Measurements from ENCODE around the gene SEC31B. TPM values are rescaled to one million over a fixed set of nuclear protein-coding genes. Genes with fewer than 3 reads are reported as not detected.

The SEC31B gene
- total and polyA plus RNA-seq, 3 donors from 2014 or later = 23.1 to 42.0 (median 32.8) TPM

DNA sequence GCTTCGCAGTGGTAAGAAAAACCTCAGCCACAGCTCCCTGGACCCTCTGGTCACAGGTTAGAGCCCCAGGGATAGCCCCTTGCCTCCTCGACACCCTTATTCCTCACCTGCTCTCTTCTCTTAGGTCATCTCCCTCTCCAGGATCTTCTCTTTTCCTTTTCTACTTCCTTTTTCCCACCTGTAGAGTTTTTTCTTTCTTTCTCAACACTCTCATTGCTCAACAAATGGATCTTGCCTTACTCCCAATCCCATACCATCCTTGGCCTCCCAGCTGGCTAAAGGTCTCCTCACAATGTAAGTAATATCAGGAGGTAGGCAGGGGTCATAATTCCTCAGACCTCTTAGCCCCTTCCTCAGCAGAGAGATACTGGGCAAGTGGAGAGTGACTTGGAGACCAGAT lies 39.7 kb downstream of the SEC31B start:
- H3K4me3 ChIP-seq = no peak overlapping the region
- no peaks in the 10 kb centered on the region for H3K27me3 ChIP-seq
- intact Hi-C loops (cut with DNase I; ENCODE audit: low total_unique reads) = no loop called here
- no peak for TF ChIP-seq POLR2A (IDR thresholded peaks at IDR 0.05)
- TF ChIP-seq, protein P1, sequence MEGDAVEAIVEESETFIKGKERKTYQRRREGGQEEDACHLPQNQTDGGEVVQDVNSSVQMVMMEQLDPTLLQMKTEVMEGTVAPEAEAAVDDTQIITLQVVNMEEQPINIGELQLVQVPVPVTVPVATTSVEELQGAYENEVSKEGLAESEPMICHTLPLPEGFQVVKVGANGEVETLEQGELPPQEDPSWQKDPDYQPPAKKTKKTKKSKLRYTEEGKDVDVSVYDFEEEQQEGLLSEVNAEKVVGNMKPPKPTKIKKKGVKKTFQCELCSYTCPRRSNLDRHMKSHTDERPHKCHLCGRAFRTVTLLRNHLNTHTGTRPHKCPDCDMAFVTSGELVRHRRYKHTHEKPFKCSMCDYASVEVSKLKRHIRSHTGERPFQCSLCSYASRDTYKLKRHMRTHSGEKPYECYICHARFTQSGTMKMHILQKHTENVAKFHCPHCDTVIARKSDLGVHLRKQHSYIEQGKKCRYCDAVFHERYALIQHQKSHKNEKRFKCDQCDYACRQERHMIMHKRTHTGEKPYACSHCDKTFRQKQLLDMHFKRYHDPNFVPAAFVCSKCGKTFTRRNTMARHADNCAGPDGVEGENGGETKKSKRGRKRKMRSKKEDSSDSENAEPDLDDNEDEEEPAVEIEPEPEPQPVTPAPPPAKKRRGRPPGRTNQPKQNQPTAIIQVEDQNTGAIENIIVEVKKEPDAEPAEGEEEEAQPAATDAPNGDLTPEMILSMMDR (IDR thresholded peaks at IDR 0.05) = no peak
- 78 to 85% methylated on average over 2 of the region's 2 CpGs for WGBS, 2 donors
- H3K9me3 ChIP-seq = no peaks in the 10 kb centered on the region
- H3K36me3 ChIP-seq (ENCODE audit: low read depth, missing control alignments) = no peaks in the 10 kb centered on the region
- no peak for DNase-seq
- no peak overlapping the region for H3K27ac ChIP-seq
- no peaks in the 10 kb centered on the region for H3K4me1 ChIP-seq

GRCh38 chr10:100479037-100479436 lies 40.6 kb downstream of the SEC31B start:
- Histone ChIP-seq H3K36me3 (ENCODE audit: low read depth, missing control alignments) (no peaks in the 10 kb centered on the region), H3K4me1 (no peaks in the 10 kb centered on the region), H3K4me3 (no peak overlapping the region), H3K9me3 (no peaks in the 10 kb centered on the region), H3K27me3 (no peaks in the 10 kb centered on the region), H3K27ac (no peak overlapping the region)
- no peak for DNase-seq
- intact Hi-C loops (cut with DNase I; ENCODE audit: low total_unique reads) = no loop called here
- TF ChIP-seq, protein P1 (IDR thresholded peaks at IDR 0.05) = no peak
- TF ChIP-seq POLR2A (IDR thresholded peaks at IDR 0.05) = no peak
- 39 to 42% methylated on average over 4 of the region's 4 CpGs for WGBS, 2 donors

DNA sequence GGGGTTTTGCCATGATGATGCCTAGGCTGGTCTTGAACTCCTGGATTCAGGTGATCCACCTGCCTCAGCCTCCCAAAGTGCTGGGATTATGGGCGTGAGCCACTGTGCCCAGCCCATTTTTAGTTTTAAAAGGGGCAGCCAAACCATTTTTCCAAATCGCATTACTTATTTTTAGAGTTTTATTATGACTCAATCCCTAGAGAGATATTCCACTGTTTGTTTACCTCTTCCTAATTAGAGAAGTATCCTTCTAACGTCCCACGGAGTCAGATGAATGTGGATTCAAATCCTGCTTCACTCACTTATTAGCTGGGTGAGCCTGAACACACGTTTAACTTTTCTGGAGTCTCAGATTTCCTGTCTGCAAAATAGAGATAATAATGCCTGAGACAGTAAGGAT lies 41.7 kb downstream of the SEC31B start:
- Histone ChIP-seq H3K27me3 (no peaks in the 10 kb centered on the region), H3K4me1 (no peaks in the 10 kb centered on the region), H3K4me3 (no peak overlapping the region), H3K27ac (no peak overlapping the region), H3K36me3 (ENCODE audit: low read depth, missing control alignments) (no peaks in the 10 kb centered on the region), H3K9me3 (no peaks in the 10 kb centered on the region)
- TF ChIP-seq, protein P1 (IDR thresholded peaks at IDR 0.05) = no peak
- TF ChIP-seq POLR2A (IDR thresholded peaks at IDR 0.05) = no peak
- WGBS, 2 donors = 38 to 42% methylated on average over 5 of the region's 5 CpGs
- no peak for DNase-seq
- intact Hi-C loops (cut with DNase I; ENCODE audit: low total_unique reads) = no loop called here

- no peak overlapping the region for H3K27ac ChIP-seq
- intact Hi-C loops (cut with DNase I; ENCODE audit: low total_unique reads) = no loop called here
- no peaks in the 10 kb centered on the region for H3K4me1 ChIP-seq
- TF ChIP-seq POLR2A (IDR thresholded peaks at IDR 0.05) = no peak
- TF ChIP-seq, protein P1 (IDR thresholded peaks at IDR 0.05) = no peak
- no peaks in the 10 kb centered on the region for H3K9me3 ChIP-seq
- WGBS, 2 donors = 95 to 96% methylated on average over 3 of the region's 3 CpGs
- no peak overlapping the region for H3K4me3 ChIP-seq
- H3K27me3 ChIP-seq = no peaks in the 10 kb centered on the region
- no peaks in the 10 kb centered on the region for H3K36me3 ChIP-seq (ENCODE audit: low read depth, missing control alignments)
- DNase-seq = no peak
Observed at GRCh38 chr10:100470367-100470766, 49.3 kb downstream of the SEC31B start.

DNA sequence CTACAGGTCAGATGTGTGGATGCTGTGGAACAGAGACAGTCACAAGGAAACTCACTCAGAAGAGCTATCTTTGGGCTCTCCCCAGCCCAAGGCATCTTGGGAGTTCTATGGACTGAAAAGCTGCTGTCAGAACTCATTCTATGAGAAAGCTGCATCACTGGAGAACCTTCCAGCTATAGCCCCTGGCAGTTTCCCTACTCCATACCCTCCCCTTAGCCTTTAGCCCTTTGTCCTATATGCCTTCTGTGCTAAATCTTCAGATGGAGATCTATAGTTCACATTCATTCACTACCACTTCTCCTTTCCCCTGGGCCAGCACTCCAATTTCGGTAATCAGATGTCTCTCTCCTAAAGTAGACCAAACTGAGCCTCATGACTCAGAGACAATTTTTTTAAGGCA lies 49.9 kb downstream of the SEC31B start:
- intact Hi-C loops (cut with DNase I; ENCODE audit: low total_unique reads) = no loop called here
- WGBS, 2 donors = 81 to 96% methylated on average over 1 of the region's 1 CpG
- H3K4me1 ChIP-seq = no peaks in the 10 kb centered on the region

More for the DNA sequence above, 49.9 kb downstream of the SEC31B start:
- DNase-seq = no peak
- no peaks in the 10 kb centered on the region for H3K36me3 ChIP-seq (ENCODE audit: low read depth, missing control alignments)
- no peaks in the 10 kb centered on the region for H3K27me3 ChIP-seq
- no peak for TF ChIP-seq POLR2A (IDR thresholded peaks at IDR 0.05)
- TF ChIP-seq, protein P1 (IDR thresholded peaks at IDR 0.05) = no peak
- H3K9me3 ChIP-seq = no peaks in the 10 kb centered on the region
- H3K27ac ChIP-seq = no peak overlapping the region
- no peak overlapping the region for H3K4me3 ChIP-seq

Measured in testis (tissue), 3 donors.